NB4 (cell line): ENCODE data around the gene FARP1.

Source experiments
- MYC ChIP-seq: IDR thresholded peaks from 2 replicates; pipeline ENCODE4 v1.6.1; 2011; ENCODE audit warnings: low read depth, low read length
- POLR2A ChIP-seq: IDR thresholded peaks from 2 replicates; pipeline ENCODE4 v1.6.1; 2011; ENCODE audit warnings: mild to moderate bottlenecking; ENCODE audit not compliant: insufficient read length; ENCODE audit errors: extremely low read depth
- TF ChIP-seq, protein P1 (sequence below): IDR thresholded peaks from one replicate; pipeline ENCODE4 v1.5.1; 2012; ENCODE audit warnings: low read depth, low read length
- TF ChIP-seq, protein P2 (sequence below): IDR thresholded peaks from 2 replicates; pipeline ENCODE4 v1.6.1; 2011; ENCODE audit warnings: low read depth, low read length

DNA sequence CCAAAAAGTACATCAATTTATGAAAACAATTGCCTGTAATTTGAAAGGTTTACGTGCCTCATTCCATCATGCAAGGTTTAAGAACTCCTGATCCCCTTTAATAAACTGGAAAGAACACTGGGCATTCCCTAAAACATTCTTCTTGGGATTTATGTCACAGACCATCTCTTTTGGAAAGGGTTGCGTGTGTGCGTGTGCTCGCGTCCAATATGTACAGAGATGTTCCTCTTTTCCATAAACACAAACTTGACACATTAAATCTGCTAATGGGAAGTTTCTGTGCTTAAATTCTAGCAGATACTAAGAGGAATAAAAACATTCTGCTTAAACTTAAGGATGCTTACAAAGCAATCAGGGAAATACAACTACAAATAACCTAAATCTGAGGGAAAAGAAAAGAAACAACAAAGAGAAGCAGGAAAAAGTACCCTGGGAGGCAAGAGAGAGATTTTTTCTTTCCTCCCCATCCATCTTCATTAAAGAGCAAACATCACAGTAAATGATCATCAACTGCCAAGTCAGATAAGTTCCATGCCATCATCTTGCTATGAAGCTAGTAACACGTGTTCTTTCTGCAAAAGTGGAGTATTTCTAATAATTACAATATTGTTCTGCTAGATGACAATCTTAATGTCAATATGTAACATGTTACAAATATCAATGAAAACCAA, 350.3 kb downstream of the FARP1 start:
- TF ChIP-seq, protein P1, sequence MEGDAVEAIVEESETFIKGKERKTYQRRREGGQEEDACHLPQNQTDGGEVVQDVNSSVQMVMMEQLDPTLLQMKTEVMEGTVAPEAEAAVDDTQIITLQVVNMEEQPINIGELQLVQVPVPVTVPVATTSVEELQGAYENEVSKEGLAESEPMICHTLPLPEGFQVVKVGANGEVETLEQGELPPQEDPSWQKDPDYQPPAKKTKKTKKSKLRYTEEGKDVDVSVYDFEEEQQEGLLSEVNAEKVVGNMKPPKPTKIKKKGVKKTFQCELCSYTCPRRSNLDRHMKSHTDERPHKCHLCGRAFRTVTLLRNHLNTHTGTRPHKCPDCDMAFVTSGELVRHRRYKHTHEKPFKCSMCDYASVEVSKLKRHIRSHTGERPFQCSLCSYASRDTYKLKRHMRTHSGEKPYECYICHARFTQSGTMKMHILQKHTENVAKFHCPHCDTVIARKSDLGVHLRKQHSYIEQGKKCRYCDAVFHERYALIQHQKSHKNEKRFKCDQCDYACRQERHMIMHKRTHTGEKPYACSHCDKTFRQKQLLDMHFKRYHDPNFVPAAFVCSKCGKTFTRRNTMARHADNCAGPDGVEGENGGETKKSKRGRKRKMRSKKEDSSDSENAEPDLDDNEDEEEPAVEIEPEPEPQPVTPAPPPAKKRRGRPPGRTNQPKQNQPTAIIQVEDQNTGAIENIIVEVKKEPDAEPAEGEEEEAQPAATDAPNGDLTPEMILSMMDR: no peak
- TF ChIP-seq, protein P2, sequence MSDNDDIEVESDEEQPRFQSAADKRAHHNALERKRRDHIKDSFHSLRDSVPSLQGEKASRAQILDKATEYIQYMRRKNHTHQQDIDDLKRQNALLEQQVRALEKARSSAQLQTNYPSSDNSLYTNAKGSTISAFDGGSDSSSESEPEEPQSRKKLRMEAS: no peak
- no peak for TF ChIP-seq POLR2A
- TF ChIP-seq MYC: no peak
